Mucosa of gallbladder (tissue), 1 donor: ENCODE results near the gene CCDC149. TPM values are rescaled to one million over a fixed set of nuclear protein-coding genes. Genes with fewer than 3 reads are reported as not detected.

Experiments used
- DNase-seq: peaks from one replicate; pipeline ENCODE4 v3.0.0-alpha.2; 2020; ENCODE audit warnings: low spot score
- total RNA-seq: library from RNA; stranded (reverse); gene quantifications from one replicate; pipeline ENCODE4 v1.2.1, GENCODE V29; 2021
- donor health status: DM: no; HTN: no; CAD: no.

Gene CCDC149
- total RNA-seq, 1 donor from 2014 or later = 24.2 TPM

GRCh38 chr4:24777536-24778463 lies 135.0 kb downstream of the CCDC149 start:
- no peak for DNase-seq

DNA sequence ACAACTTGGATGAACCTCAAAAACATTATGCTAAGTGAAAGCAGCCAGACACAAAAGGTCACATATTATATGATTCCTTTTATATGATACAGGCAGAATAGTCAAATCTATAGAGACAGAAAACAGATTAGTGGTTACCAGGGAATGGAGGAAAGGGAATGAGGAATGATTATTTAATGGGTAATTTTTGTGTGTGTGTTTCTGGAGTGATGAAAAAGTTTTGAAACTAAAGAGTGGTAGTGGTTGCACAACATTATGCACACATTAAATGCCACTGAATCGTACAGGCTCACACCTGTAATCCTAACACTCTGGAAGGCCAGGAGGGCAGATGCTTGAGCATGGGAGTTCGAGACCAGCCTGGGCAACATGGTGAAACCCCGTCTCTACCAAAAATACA lies 137.1 kb downstream of the CCDC149 start:
- no peak for DNase-seq

GRCh38 chr4:24775032-24775605 lies 137.7 kb downstream of the CCDC149 start:
- DNase-seq = no peak

GRCh38 chr4:24774452-24774851 lies 138.4 kb downstream of the CCDC149 start:
- no peak for DNase-seq

DNA sequence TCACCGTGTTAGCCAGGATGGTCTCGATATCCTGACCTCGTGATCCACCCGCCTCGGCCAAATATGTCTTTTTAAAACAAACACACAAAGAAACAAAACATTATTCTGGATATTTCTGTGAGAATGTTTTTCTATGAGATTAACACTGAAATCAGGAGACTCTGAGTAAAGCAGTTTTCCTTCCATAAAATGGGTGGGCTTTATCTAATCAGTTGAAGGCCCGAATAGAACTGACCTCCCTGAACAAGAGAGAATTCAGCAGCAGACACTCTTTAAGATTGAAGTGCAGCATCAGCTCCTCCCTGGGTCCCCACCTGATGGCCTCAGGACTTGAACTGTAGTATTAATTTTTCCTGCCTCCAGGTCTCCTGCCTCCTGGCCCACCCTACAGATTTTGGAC lies 139.9 kb downstream of the CCDC149 start:
- no peak for DNase-seq

DNA sequence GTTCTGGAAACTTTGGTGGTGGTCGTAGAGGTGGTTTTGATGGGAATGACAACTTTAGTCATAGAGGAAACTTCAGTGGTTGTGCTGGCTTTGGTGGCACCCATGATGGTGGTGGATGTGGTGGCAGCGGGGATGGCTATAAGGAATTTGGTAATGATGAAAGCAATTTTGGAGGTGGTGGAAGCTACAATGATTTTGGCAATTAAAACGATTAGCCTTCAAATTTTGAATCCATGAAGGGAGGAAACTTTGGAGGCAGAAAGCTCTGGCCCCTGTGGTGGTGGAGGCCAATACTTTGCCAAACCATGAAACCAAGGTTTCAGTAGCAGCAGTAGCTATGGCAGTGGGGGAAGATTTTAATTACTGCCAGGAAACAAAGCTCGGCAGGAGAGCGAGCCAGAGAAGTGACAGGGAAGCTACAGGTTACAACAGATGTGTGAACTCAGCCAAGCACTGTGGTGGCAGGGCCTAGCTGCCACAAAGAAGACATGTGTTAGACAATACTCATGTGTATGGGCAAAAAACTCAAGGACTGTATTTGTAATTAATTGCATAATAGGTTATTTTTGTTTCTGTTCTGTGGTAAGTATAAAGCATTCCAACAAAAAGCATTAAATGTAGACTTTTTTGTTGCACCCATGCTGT lies 140.7 kb downstream of the CCDC149 start:
- no peak for DNase-seq

DNA sequence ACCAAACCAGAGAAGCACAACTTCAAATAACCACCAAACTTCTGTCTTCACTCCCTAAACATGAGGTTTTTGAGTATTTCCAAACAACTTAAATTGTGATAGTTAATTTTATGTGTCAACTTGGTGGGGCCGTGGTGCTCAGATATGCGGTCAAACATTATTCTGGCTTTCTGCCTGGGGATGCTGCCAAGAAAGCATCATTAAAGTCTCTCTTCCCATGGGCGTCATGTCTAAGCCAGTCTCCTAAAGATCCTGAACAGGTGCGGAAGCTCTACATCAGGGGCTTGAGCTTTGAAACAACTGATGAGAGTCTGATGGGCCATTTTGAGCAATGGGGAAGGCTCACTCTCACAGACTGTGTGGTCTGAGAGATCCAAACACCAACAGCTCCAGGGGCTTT lies 141.6 kb downstream of the CCDC149 start:
- DNase-seq = no peak

DNA sequence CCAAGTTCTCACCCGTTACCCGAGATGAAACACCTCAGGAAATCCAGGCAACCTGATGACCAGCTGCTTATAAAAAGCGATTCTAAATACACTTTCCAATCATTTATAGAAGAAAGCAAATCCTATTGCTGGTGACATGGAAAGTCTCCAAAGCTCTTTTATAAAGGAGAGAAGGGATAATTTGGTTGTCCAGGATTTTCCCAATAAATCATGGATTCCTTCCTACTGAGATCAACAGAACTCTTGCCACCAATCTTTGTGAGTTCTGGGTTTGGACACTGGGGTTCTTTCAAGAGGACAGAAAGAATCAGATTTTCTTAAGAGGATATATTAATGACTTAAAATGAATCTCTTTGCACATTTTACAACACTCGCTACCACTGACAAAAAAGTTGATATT lies 142.2 kb downstream of the CCDC149 start:
- DNase-seq = no peak

DNA sequence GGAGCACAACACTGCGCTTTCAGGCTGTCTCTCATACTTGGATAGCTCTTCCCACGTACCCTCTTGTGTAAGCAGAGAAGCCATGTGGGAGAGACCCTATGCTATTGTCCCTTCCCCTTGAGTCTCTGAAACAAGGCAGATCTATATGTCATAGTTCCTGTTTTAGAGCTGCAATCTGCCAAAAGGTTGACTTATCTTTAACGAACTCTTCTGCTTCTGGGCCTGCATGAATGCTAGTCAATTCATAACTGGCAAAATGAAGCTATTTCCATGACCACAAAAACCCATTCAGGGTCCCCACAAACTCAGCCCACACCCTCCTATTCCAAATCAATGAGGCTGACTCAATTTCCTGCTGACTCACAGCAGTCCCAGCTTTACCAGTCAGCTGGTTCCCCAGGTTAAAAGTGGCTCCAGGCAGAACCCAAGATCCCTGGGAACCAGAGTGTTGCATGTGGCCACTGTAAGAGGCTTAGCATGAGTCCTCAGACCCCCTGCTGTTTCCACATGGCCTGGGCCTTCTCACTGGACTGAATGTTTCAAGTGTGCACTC lies 142.7 kb downstream of the CCDC149 start:
- DNase-seq = no peak

GRCh38 chr4:24769571-24769970 lies 143.3 kb downstream of the CCDC149 start:
- DNase-seq = no peak

DNA sequence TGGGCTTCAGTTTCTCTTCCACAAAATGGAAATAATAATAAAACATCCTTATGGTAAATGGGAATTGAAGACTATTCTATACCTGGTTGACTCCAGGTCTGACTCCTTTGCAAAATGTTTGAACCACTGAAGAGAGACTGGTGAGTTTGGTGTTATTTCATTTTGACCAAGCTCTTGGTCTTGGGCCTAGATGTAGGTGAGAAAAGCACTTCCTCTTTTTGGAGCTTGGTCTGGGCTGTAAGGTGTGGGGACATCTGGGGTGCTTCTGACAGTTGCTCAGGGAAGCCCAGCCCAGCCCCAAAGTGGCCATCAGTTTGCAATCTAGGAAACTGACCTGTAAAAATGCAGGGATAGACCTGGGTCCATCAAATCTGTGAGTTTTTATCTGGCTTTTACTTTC lies 144.2 kb downstream of the CCDC149 start:
- no peak for DNase-seq

GRCh38 chr4:24768006-24768405 lies 144.8 kb downstream of the CCDC149 start:
- DNase-seq = no peak

DNA sequence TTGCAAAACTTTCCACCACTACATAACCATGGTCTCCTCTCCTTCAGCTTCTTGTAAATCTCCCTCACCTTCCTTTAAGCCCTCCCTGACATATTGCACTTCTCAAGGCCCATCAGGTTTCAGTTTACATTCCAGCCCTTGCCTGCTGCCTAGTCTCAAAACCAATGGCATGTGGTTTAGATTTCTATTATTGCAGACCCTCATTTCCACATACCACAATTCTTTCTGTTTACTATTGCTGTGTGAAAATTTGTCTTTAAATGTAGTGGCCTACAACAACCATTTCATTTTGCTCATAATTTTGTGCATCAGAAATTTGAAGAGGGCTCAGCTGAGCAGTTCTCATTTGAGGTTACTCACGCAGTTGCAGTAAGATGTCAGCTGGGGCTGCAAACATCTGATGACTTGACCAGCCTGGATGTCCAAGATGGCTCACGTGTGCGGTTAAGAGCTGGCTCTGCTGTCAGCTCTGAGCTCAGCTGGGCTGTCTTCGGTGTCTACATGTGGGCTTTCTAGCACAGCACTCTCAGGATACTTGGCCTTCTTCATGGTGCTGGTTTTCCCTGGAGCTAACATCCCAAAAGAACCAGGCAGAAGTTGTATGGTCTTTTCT lies 147.4 kb downstream of the CCDC149 start:
- DNase-seq = no peak

DNA sequence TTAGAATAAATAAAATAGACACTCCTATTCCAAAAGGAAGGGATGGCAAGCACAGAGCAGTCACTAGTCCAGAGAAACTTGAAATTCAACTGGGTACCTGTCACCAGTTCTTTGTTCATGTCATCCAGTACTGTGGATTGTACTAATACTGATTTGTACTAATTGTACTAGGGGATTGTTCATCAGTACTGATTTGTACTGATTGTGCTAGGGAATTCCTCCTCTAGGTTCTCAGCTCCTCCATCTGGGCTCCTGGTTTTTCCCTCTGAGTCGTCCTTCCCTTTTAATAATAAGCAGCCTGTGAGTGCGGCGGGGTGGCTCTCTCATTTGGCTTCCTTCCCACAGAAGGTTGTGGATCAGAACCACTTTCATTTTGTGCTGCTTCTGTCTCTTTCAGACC lies 148.5 kb downstream of the CCDC149 start:
- no peak for DNase-seq

GRCh38 chr4:24763631-24764297 lies 149.1 kb downstream of the CCDC149 start:
- no peak for DNase-seq

Other genes with a start within 250 kb of the CCDC149 start
- 86.8 TPM for gene SOD3, start 117.5 kb downstream of the CCDC149 start, total RNA-seq
- 18.4 TPM for gene LGI2, start 117.9 kb upstream of the CCDC149 start, total RNA-seq
- 17.2 TPM for gene SEPSECS, start 247.4 kb upstream of the CCDC149 start, total RNA-seq